H1 (cell line): Measurements from ENCODE around the gene DENND4C.

Experiments used
- FOSL1 ChIP-seq: IDR thresholded peaks from 2 replicates; pipeline ENCODE4 v1.6.1; 2011; ENCODE audit warnings: mild to moderate bottlenecking, low read depth, low read length, moderate library complexity; ENCODE audit not compliant: insufficient read depth
- POLR2A ChIP-seq, 2 experiments: IDR thresholded peaks; 1 replicate in 1 of 2; 2 replicates in 1 of 2; pipeline ENCODE4 v1.6.1; 2011; ENCODE audit warnings: low read depth in 2 of 2, low read length in 2 of 2, mild to moderate bottlenecking in 2 of 2; ENCODE audit errors: control extremely low read depth in 1 of 2
- RAD21 ChIP-seq, 2 experiments: IDR thresholded peaks in 1 of 2; conservative IDR thresholded peaks in 1 of 2; 2 replicates each; pipeline ENCODE4 v1.6.1; 2011; ENCODE audit warnings: low read depth in 2 of 2, low read length in 2 of 2, improper control_type of control experiment in 1 of 2, inconsistent platforms in 1 of 2, mild to moderate bottlenecking in 1 of 2, moderate library complexity in 1 of 2
- RNF2 ChIP-seq: fragments of 200-900, 300-1000 bp; sonication (generic); IDR thresholded peaks from 2 replicates; pipeline ENCODE4 v1.7.1; 2016; ENCODE audit warnings: borderline replicate concordance, low read depth, mild to moderate bottlenecking, antibody characterized with exemption, low read length; ENCODE audit not compliant: poor library complexity, severe bottlenecking; ENCODE audit errors: missing control alignments
- SRF ChIP-seq: IDR thresholded peaks from 2 replicates; pipeline ENCODE4 v1.6.1; 2011; ENCODE audit warnings: mild to moderate bottlenecking, low read depth, low read length, moderate library complexity
- TAF1 ChIP-seq: IDR thresholded peaks from 2 replicates; pipeline ENCODE4 v1.6.1; 2011; ENCODE audit warnings: mild to moderate bottlenecking, low read depth, low read length
- TF ChIP-seq, protein P1 (sequence below), 3 experiments: IDR thresholded peaks; 1 replicate in 2 of 3; 2 replicates in 1 of 3; pipeline versions ENCODE4 v1.5.1 to v1.6.1; 2011; ENCODE audit warnings: low read length in 3 of 3, mild to moderate bottlenecking in 3 of 3, inconsistent platforms in 2 of 3, low read depth in 1 of 3, moderate library complexity in 1 of 3; ENCODE audit not compliant: insufficient read depth in 1 of 3; ENCODE audit errors: control extremely low read depth in 1 of 3

- TF ChIP-seq, protein P1, sequence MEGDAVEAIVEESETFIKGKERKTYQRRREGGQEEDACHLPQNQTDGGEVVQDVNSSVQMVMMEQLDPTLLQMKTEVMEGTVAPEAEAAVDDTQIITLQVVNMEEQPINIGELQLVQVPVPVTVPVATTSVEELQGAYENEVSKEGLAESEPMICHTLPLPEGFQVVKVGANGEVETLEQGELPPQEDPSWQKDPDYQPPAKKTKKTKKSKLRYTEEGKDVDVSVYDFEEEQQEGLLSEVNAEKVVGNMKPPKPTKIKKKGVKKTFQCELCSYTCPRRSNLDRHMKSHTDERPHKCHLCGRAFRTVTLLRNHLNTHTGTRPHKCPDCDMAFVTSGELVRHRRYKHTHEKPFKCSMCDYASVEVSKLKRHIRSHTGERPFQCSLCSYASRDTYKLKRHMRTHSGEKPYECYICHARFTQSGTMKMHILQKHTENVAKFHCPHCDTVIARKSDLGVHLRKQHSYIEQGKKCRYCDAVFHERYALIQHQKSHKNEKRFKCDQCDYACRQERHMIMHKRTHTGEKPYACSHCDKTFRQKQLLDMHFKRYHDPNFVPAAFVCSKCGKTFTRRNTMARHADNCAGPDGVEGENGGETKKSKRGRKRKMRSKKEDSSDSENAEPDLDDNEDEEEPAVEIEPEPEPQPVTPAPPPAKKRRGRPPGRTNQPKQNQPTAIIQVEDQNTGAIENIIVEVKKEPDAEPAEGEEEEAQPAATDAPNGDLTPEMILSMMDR (IDR thresholded peaks at IDR 0.05; ENCODE audit: control extremely low read depth in 1 of 3, insufficient read depth in 1 of 3, low read depth in 1 of 3, low read length in 3 of 3), result no peak
- TF ChIP-seq RNF2 (no peak), SRF (no peak), POLR2A (IDR thresholded peaks at IDR 0.05; ENCODE audit: control extremely low read depth in 1 of 2, low read depth in 2 of 2, low read length in 2 of 2) (no peak), TAF1 (no peak), FOSL1 (no peak), RAD21 (IDR thresholded peaks at IDR 0.05 in 1 of 2, conservative IDR thresholded peaks at IDR 0.05 in 1 of 2; ENCODE audit: low read depth in 2 of 2, low read length in 2 of 2) (no peak)
These were observed 822 bp downstream of the DENND4C start for GRCh38 chr9:19231126-19231903.
